Liver (tissue), 3 donors: ENCODE measurements around the gene BCAS1.

Experiments used
- EGR1 ChIP-seq, 2 donors: IDR thresholded peaks; 2 replicates each; pipeline ENCODE4 v1.6.1; 2016 to 2018; ENCODE audit warnings: antibody characterized with exemption in 2 of 2, low read depth in 2 of 2
- TF ChIP-seq, protein P1 (sequence below): fragments of 150-350 bp; IDR thresholded peaks from 2 replicates; pipeline ENCODE4 v1.5.1; 2017; ENCODE audit warnings: improper control_type of control experiment, low read depth, low read length; ENCODE audit not compliant: missing input control
- TF ChIP-seq, protein P2 (sequence below): IDR thresholded peaks from 2 replicates; pipeline ENCODE4 v1.6.1; 2016; ENCODE audit warnings: antibody characterized with exemption
- donor health status: healthy.
- donor health status: healthy.

DNA sequence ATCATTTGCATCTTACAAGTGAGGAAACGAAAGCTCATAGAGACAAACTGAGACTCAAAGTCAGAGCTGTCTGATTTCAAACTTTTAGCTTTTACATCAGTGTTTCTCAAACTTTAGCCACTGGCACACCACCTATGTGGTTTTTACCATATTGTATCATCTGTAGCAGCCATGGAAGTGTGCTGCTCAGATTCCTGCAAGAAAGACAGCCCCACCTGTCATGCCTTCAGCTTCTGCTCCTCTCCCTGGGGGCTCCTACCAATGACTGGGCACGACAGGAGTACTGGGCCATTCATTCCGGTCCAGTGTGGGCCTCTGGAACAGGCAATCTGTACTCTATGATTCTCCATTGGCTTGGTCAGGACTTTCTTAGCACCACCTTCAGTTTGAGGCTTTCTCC, 87.0 kb downstream of the BCAS1 start:
- TF ChIP-seq EGR1 (IDR thresholded peaks at IDR 0.05; ENCODE audit: low read depth in 2 of 2) = no peak
- TF ChIP-seq, protein P1, sequence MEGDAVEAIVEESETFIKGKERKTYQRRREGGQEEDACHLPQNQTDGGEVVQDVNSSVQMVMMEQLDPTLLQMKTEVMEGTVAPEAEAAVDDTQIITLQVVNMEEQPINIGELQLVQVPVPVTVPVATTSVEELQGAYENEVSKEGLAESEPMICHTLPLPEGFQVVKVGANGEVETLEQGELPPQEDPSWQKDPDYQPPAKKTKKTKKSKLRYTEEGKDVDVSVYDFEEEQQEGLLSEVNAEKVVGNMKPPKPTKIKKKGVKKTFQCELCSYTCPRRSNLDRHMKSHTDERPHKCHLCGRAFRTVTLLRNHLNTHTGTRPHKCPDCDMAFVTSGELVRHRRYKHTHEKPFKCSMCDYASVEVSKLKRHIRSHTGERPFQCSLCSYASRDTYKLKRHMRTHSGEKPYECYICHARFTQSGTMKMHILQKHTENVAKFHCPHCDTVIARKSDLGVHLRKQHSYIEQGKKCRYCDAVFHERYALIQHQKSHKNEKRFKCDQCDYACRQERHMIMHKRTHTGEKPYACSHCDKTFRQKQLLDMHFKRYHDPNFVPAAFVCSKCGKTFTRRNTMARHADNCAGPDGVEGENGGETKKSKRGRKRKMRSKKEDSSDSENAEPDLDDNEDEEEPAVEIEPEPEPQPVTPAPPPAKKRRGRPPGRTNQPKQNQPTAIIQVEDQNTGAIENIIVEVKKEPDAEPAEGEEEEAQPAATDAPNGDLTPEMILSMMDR = no peak
- TF ChIP-seq, protein P2, sequence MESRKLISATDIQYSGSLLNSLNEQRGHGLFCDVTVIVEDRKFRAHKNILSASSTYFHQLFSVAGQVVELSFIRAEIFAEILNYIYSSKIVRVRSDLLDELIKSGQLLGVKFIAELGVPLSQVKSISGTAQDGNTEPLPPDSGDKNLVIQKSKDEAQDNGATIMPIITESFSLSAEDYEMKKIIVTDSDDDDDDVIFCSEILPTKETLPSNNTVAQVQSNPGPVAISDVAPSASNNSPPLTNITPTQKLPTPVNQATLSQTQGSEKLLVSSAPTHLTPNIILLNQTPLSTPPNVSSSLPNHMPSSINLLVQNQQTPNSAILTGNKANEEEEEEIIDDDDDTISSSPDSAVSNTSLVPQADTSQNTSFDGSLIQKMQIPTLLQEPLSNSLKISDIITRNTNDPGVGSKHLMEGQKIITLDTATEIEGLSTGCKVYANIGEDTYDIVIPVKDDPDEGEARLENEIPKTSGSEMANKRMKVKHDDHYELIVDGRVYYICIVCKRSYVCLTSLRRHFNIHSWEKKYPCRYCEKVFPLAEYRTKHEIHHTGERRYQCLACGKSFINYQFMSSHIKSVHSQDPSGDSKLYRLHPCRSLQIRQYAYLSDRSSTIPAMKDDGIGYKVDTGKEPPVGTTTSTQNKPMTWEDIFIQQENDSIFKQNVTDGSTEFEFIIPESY = no peak
